ENCODE measurements around the gene HPS6.
A peak's percentile ranks its signal among the peaks of the same experiment; 100 is the strongest.

Gene HPS6

DNA sequence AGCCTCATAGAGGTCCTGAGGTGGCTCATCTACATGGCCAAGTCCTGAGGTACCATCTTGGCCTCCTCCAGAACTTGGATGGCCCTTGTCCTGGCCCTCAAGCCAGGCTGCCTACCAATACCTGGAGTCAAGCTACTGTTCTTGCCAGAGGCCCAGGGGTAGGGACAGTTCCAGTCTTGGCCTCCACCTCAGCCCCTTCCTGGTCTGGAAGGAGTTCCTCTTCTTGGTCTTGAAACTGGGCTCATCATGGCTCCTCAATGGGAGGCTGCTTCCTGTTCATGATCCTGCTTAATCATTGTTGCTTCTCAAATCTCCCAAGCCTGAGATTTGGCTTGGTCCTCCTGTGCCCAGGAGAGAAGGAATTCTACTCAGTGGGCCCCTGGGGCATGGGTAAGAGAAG is 3.9 kb downstream of the HPS6 start:
- no peak for DNase-seq

DNA sequence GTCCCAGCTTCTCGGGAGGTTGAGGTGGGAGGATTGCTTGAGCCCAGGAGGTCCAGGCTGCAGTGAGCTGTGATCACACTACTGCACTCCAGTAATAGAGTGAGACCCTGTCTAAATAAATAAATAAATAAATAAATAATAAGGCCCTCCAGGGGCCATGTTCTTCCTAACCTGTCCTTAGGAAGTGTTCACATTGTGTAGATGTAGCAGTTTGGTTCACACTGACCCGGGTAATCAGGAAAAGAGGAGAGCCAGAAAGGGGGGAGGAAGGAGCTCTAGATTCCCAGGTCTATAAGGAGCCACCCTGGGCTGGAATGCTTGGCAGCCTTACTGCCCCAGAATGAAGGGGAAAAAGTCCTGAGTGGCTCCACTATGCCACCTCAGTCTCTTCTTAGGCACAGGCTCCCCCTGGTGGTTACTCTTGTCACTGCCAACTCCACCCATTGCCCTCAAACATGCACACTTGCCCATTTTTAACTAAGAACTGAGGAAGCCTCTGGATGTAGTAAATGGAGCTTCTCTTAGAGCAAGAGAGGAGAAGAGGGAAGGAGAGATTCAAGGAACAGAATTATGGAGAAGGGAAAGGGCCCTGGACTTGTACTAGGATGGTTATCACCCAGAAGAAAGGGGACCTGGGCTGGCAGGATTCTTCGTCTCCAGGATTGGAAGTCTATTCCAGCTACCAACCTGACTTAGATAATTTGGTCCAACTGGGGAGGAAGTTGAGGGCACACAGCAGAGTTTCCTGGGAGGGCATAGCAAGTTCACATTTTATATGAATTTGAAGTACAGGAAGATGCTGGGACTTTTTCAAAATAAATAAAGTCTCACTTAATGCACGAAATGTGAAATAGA is 7.8 kb downstream of the HPS6 start:
- DNase-seq: peak; percentile 72

DNA sequence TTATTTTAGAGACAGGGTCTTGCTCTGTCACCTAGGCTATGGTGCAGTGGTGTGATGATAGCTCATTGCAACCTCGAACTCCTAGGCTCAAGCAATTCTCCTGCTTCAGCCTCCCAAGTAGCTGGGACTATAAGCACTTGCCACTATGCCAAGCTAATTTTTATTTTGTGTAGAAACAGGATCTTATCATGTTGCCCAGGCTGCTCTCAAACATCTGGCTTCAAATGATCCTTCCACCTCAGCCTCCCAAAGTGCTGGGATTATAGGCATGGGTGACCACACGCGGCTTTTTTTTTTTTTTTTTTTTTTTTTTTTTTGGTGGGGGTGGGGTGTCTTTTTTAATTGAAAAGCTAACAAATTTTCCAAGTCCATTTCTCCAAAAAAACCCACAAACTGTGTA is 18.4 kb downstream of the HPS6 start:
- DNase-seq: no peak

DNA sequence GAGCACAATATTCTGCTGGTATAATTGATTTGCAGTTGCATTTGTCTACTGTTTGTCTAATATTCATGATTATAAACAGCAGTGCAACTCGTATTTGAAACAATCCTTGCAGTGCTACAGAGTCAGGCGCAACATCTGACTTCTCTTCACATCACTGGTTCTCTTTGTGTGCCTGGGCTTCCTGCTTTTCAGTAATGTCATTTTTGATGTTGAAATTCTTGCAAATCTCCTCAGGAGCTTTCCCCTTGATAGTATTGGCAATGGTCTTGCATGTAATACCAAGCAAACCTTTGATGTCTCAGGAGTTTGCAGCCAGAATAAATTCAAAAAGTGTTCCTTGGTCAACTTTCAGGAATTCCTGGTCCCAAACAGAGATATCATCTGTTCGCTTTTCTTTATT is 20.2 kb downstream of the HPS6 start:
- DNase-seq: no peak

DNA sequence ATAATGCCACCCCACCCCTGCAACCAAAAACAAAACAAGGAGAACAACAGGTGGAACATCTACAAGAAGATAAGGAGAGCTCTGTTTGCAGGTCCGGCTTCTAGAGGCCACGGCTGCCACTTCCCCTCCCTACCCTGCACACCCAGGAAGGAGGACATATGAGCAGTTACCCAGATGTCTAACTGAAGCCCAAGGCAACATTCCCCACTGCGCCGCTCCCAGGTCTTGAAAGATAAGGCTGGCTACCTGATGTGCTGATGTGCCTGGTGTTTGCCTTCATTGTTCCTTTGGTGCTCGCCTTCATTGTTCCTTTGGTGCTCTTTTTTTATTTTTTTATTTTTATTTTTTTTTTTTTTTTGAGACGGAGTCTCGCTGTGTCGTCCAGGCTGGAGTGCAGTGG is 21.0 kb downstream of the HPS6 start:
- DNase-seq: no peak

DNA sequence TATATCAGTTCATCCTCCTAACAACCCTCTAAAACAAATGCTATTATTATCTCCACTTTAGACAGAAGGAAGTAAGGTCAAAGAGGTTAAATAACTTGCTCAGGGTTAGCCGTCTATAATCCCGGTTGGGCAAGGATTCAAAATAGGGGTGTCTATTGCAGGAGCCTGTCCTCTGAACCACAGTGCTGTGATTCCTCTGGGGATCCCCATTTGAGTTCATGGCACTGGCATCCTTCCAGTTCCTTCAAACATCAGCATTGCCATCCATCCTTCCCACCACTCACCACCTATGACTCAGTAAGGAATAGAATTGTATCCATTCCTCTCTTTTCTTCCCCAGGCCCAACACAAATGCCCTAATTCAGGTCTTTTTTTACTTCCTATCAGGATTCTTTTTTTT is 25.6 kb downstream of the HPS6 start:
- DNase-seq: peak; percentile 23

DNA sequence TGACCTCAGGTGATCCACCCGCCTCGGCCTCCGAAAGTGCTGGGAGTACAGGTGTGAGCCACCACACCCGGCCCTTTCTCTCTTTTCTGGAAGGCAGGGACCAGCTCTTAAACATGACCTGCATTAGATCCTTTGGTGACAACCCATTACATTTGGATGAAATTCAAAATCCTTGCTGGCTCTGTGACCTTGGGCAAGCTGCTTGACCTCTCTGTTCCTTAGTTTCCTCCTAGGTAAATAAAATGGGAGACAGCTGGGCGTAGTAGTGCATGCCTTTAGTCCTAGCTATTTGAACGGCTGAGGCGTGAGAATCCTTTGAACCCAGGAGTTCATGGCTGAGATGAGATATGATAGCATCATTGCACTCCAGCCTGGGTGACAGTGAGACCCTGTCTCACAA is 31.3 kb downstream of the HPS6 start:
- no peak for DNase-seq

- DNase-seq: no peak
Observed at GRCh38 chr10:102101152-102101551, 36.0 kb downstream of the HPS6 start.

GRCh38 chr10:102102421-102102820 is 37.3 kb downstream of the HPS6 start:
- DNase-seq: no peak

GRCh38 chr10:102106998-102107397 is 41.8 kb downstream of the HPS6 start:
- no peak for DNase-seq

- DNase-seq: no peak
Observed at GRCh38 chr10:102109166-102110116, 44.3 kb downstream of the HPS6 start.

GRCh38 chr10:102111276-102111675 is 46.1 kb downstream of the HPS6 start:
- DNase-seq: no peak

DNA sequence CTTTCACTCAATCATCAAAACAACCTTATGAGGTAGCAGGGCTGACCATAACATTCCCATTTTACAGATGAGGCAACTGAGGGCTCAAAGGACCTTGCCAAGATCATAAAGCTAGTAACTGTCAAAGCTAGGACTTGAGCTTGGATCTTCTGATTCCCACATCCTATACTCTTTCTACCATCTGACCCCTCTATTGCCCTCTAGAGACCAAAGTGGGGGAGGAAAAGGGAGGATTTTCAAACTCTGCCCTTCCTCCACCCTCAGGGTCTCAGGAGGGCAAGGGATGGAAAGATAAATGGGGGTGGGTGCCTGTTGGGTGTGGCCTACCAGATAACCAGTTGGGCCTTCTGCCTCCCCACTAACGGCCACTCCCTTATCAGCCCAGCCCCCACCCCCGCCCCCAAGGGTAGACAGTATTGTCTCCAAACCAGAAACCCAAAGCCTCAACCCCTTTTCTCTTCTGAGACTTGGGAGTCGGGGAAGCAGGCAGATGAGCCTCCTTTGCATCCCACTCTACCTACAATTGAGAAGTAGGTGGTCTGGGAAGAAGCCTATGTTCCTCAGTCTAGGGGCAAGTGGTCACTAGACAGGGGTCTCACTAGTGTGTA is 47.2 kb downstream of the HPS6 start:
- no peak for DNase-seq

DNA sequence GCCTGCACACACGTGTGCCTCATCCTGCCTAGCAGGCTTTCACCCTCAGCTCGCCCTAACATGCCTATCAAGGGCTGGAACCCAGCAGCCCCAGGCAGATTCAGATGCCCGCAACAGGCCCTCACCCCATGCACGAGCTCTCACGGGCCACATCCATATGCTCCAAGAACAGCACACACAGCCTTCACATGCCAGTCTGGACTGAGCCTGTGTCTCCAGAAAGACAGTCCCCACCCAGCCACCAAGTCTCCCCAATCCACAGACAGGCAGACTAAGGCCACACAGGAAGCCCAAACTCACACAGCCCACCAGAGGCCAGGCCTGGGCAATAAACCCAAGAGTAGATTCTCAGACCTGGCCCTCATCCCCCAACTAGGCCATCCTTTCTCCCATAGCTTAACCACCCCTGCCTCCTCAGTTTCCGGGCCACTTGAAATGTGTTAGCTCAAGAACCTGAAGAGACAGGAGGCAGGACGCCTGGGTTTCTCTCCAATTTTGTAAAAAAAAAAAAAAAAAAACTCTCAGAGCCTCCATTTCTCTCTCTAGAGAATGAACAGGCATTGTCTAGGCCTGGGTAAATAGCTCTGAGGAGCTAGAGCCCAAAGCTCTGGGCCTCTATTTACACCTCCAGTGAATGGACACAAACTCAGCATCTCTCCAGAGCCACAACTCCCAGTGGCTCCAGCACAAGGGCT is 48.3 kb downstream of the HPS6 start:
- DNase-seq: no peak

DNA sequence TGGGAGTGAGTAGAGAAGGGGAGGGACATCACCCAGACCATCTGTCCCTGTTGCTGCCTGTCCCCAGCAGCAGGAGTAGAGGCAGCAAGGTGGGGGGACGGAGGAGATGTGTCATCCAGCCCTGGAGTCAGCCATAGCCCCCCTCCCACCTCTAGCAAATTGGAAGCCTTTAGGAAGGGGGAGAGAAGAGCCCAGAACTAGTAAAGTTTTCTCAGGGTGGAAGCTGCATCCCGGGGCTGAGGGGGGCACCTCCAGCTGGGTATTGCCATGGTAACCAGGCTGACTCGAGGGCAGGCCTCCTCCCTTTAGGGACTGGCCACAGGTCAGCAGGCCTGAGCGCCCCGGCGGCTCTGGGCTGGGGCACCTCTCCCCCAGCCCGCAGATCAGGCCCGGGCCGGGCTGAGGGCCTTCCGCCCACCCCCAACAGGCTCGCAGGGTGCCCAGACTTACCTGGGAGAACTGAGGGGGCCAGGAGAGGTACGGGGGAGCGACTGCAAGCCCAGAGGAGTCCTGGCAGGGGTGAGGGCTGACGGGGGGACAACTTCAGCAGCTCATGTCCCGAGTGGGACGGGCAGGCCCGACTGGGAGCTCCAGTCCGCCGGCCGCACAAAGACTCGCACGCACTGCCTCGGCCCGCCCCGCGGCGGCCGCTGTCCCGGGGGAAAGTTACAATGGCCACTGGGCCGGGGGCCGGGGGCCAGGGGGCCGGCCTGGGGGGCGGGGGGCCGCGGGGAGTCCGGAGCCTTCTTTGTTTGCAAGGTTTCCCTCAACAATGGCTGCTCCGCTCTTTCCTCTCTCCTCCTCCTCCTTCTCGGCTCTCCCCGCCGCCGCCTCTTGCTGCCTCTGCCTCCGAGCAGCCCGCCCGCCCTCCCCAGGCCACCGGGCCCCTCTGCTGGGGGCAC is 49.1 kb downstream of the HPS6 start:
- no peak for DNase-seq

DNA sequence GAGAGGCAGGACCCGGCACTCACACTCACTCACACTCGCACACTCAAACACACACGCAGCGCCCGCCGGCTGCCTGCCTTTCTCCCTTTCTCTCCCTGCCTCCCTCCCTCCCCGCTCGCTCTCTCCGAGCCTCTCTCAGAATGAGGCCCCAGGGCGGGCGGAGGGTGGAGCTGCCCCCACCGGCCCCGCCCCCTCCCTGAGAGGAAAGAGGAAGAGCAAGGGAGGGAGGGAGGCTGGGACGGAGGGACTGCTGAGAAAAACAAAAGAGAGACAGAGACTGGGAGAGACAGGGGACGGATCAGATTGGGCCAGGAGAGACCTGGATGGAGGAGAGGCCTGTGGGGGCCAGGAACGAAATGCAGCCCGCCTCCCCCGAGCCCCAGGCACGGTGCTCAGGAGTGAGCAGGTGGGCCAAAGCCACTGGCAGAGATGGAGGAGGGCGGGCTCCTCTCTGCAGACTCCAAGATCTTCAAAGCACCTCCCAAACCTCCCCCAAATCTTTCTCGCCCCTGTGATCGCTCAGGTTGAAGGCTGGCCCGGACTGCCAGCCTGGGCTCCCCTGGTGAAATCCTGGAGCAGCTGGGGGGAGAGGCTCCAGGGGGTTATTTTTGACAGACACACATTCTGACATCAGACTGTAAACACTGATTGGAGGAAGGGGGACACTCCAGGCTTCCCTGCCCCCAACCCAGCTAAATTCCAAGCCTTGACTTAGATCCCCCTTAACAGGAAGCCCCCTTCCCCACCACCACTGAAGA is 49.9 kb downstream of the HPS6 start:
- peak; percentile 82 for DNase-seq

GRCh38 chr10:102115775-102116174 is 50.6 kb downstream of the HPS6 start:
- peak; percentile 29 for DNase-seq

DNA sequence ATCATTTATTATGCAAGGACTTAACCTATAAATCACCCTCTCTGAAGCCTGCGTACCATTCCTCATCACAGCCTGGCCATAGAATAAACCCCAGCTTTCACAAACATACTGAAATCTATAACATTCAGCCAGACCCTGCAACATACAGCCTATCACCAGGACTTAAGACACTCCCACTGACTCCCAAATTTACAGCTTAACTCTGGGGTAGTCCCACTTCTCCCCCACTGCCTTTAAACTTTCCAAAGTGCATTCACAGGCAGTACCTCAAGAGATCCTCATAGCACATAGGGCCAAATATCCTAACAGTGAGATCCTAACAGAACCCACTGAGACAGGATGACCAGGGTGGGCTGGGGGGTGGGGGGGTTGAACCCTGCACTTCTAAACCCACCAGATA is 51.5 kb downstream of the HPS6 start:
- DNase-seq: no peak

Measured in fibroblast of upper back skin (primary cell).